Osteoblast (primary cell): Measurements from ENCODE around the gene NEFH. TPM values are rescaled to one million over a fixed set of nuclear protein-coding genes. Genes with fewer than 3 reads are reported as not detected.

ENCODE experiments used
- DNase-seq: peaks from one replicate; pipeline ENCODE4 v3.0.0; 2011; ENCODE audit warnings: low spot score, mixed read lengths; ENCODE audit not compliant: insufficient read length; ENCODE audit errors: missing footprints
- H2AFZ ChIP-seq: 2 replicates; pipeline ENCODE4 v1.6.0; 2011; ENCODE audit warnings: mild to moderate bottlenecking, low read length
- H3K27ac ChIP-seq: 2 replicates; pipeline ENCODE4 v1.5.1; 2011; ENCODE audit warnings: mild to moderate bottlenecking, low read depth, low read length, moderate library complexity
- H3K27me3 ChIP-seq: 2 replicates; pipeline ENCODE4 v1.6.0; 2012; ENCODE audit warnings: mild to moderate bottlenecking, control low read depth, inconsistent platforms, low read length, moderate library complexity; ENCODE audit not compliant: insufficient read depth
- H3K36me3 ChIP-seq: 2 replicates; pipeline ENCODE4 v1.5.1; 2011; ENCODE audit warnings: mild to moderate bottlenecking, low read length, control low read depth, moderate library complexity; ENCODE audit not compliant: insufficient read depth
- H3K4me1 ChIP-seq: 2 replicates; pipeline ENCODE4 v1.5.1; 2011; ENCODE audit warnings: mild to moderate bottlenecking, low read length, control low read depth, moderate library complexity; ENCODE audit not compliant: insufficient read depth
- H3K4me2 ChIP-seq: 2 replicates; pipeline ENCODE4 v1.6.0; 2011; ENCODE audit warnings: mild to moderate bottlenecking, low read length; ENCODE audit not compliant: insufficient read depth
- H3K4me3 ChIP-seq: fragments of 200-600 bp; sonication (generic); 3 replicates; pipeline ENCODE4 v1.5.1; 2012; ENCODE audit warnings: mild to moderate bottlenecking, low read length, inconsistent platforms; ENCODE audit not compliant: insufficient read depth
- H3K79me2 ChIP-seq: 2 replicates; pipeline ENCODE4 v1.6.0; 2012; ENCODE audit warnings: mild to moderate bottlenecking, low read length, control low read depth, inconsistent platforms; ENCODE audit not compliant: insufficient read depth
- H3K9me3 ChIP-seq: 2 replicates; pipeline ENCODE4 v1.5.1; 2011; ENCODE audit warnings: low read depth, low read length, control low read depth
- H4K20me1 ChIP-seq: 2 replicates; pipeline ENCODE4 v1.6.0; 2012; ENCODE audit warnings: mild to moderate bottlenecking, low read length, control low read depth; ENCODE audit not compliant: insufficient read depth
- total RNA-seq: library from RNA; depleted of rRNA; stranded (reverse); fragments of >200 nt; gene quantifications from 2 replicates; pipeline ENCODE4 v1.2.3, GENCODE V29; 2012
- TF ChIP-seq, protein P1 (sequence below): IDR thresholded peaks from 2 replicates; pipeline ENCODE4 v1.5.1; 2011; ENCODE audit warnings: mild to moderate bottlenecking, low read depth, low read length, moderate library complexity; ENCODE audit errors: extremely low read depth

Gene NEFH
- total RNA-seq, 1 donor = 0.36 TPM

DNA sequence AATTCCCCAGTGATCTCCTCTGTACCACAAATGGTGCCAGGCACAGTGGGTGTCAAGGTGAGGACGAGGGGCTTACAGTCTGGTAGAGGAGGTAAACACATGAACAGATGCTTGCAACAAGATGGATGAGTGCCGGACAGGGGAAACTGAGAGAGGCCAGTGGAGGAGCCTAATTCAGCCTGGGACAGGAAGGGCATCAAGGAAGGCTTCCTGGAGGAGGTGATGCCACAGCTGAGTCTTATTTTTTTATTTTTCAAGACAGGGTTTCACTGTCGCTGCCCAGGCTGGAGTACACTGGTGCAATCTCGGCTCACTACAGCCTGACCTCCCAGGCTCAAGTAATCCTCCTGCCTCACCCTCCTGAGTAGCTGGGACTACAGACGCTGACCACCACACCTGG is 18.8 kb upstream of the NEFH start:
- Histone ChIP-seq H3K4me1 (no peaks in the 10 kb centered on the region), H4K20me1 (no peaks in the 10 kb centered on the region), H3K79me2 (no peaks in the 10 kb centered on the region), H3K27ac (no peak overlapping the region), H2AFZ (no peak overlapping the region), H3K4me3 (no peak overlapping the region), H3K27me3 (no peaks in the 10 kb centered on the region), H3K9me3 (no peaks in the 10 kb centered on the region), H3K4me2 (no peak overlapping the region), H3K36me3 (no peaks in the 10 kb centered on the region)
- no peak for DNase-seq
- TF ChIP-seq, protein P1, sequence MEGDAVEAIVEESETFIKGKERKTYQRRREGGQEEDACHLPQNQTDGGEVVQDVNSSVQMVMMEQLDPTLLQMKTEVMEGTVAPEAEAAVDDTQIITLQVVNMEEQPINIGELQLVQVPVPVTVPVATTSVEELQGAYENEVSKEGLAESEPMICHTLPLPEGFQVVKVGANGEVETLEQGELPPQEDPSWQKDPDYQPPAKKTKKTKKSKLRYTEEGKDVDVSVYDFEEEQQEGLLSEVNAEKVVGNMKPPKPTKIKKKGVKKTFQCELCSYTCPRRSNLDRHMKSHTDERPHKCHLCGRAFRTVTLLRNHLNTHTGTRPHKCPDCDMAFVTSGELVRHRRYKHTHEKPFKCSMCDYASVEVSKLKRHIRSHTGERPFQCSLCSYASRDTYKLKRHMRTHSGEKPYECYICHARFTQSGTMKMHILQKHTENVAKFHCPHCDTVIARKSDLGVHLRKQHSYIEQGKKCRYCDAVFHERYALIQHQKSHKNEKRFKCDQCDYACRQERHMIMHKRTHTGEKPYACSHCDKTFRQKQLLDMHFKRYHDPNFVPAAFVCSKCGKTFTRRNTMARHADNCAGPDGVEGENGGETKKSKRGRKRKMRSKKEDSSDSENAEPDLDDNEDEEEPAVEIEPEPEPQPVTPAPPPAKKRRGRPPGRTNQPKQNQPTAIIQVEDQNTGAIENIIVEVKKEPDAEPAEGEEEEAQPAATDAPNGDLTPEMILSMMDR = no peak

DNA sequence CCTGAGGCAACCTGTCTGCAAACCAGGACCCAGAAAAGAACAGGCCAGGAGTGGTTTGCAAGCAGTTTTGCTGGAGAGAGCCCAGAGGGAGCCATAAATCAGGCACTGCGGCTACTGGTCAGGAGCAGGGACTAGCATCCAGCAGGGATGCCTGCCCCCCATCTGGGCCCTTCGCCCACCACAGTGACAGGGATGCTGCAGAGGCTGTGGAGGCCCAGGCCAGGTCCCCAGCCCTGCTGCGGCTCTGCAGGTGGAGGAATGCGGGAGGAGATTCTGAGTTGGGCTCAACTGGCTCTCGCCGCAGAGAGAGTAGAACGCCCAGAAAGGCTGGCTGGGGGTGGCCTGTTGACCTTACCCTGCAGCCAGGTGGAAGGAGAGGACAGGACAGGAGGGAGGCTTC is 16.4 kb upstream of the NEFH start:
- TF ChIP-seq, protein P1 = no peak
- Histone ChIP-seq H3K79me2 (no peaks in the 10 kb centered on the region), H3K4me2 (no peak overlapping the region), H3K4me1 (no peaks in the 10 kb centered on the region), H3K9me3 (no peaks in the 10 kb centered on the region), H3K4me3 (no peak overlapping the region), H3K27ac (no peak overlapping the region), H4K20me1 (no peaks in the 10 kb centered on the region), H3K36me3 (no peaks in the 10 kb centered on the region), H2AFZ (no peak overlapping the region), H3K27me3 (peaks cover under 1% of the 10 kb centered on the region)
- DNase-seq = no peak

DNA sequence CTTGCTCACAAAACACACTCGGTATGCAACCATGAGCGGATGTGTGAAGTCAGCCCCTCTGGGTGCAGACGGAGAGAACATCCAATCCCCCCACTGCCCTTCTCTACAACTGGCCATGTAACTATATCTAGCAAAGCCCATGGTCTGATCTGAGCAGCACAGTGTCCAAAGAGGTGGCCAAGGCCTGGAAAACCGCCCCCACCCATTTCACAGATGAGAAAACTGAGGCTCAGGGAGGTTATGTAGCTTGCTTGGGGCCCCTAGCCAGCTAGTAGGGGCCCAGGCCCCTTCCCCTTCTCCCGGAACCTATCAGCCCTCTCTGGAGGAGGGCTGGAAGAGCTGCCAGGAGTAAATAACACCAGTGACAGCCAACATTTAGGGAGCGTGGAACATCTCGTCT is 15.4 kb upstream of the NEFH start:
- no peaks in the 10 kb centered on the region for H3K9me3 ChIP-seq
- no peaks in the 10 kb centered on the region for H4K20me1 ChIP-seq
- no peak overlapping the region for H3K27ac ChIP-seq
- no peaks in the 10 kb centered on the region for H3K79me2 ChIP-seq
- no peak overlapping the region for H2AFZ ChIP-seq
- peaks cover 7% of the 10 kb centered on the region for H3K27me3 ChIP-seq
- TF ChIP-seq, protein P1 = no peak
- no peaks in the 10 kb centered on the region for H3K36me3 ChIP-seq
- DNase-seq = no peak
- no peak overlapping the region for H3K4me2 ChIP-seq
- no peak overlapping the region for H3K4me3 ChIP-seq
- H3K4me1 ChIP-seq = no peaks in the 10 kb centered on the region

DNA sequence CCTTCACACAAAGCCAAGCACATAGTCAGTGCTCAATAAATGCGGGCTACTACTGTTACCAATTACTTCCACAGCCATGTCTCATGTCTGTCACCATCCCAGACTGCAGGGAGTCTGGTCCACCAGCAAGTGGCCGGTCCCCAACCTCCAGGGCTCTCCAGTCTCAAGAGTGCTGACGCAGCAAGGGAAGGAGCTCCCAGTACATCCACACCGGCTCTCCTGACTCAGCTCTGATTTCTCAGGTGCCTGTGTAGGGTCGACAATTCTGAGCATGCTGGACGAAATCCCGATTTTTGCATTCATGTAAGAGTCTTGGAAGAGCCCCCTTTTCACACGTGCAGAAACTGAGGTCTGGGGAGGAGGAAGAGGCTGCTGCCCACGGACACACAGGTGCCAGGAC is 10.3 kb upstream of the NEFH start:
- Histone ChIP-seq H3K4me2 (peak overlapping the region; percentile 54), H3K36me3 (no peaks in the 10 kb centered on the region)
- DNase-seq = no peak

More for the DNA sequence above, 10.3 kb upstream of the NEFH start:
- H3K4me3 ChIP-seq = no peak overlapping the region
- no peaks in the 10 kb centered on the region for H3K9me3 ChIP-seq
- H3K27me3 ChIP-seq = peaks cover 25% of the 10 kb centered on the region
- H2AFZ ChIP-seq = no peak overlapping the region
- H4K20me1 ChIP-seq = no peaks in the 10 kb centered on the region
- TF ChIP-seq, protein P1 = no peak
- H3K27ac ChIP-seq = no peak overlapping the region
- H3K4me1 ChIP-seq = no peaks in the 10 kb centered on the region
- no peaks in the 10 kb centered on the region for H3K79me2 ChIP-seq
